Breast epithelium (tissue), 3 donors: ENCODE results near the gene FTSJ3.
"Not testable (repeated sequence)": the region's sequence is repeated elsewhere in the genome, so short reads cannot be mapped to it uniquely, and the experiment has no call there.

Experiments
- CTCF ChIP-seq, 3 donors: fragments of 450-650 bp; IDR thresholded peaks; one replicate each; pipeline ENCODE4 v1.5.1; 2016 to 2017; ENCODE audit warnings: antibody characterized with exemption in 3 of 3, mild to moderate bottlenecking in 3 of 3, moderate library complexity in 3 of 3
- POLR2AphosphoS5 ChIP-seq, 3 donors: sonication (generic); formaldehyde crosslinking; IDR thresholded peaks; one replicate each; pipeline ENCODE4 v1.6.1; 2017; ENCODE audit warnings: antibody characterized with exemption in 3 of 3

GRCh38 chr17:63873577-63873976 lies 46.1 kb upstream of the FTSJ3 start, which contains the start of gene CSH2:
- not testable (repeated sequence) for TF ChIP-seq CTCF, POLR2AphosphoS5 (IDR thresholded peaks at IDR 0.05)
